ENCODE data around the gene ZNF512B.

DNA sequence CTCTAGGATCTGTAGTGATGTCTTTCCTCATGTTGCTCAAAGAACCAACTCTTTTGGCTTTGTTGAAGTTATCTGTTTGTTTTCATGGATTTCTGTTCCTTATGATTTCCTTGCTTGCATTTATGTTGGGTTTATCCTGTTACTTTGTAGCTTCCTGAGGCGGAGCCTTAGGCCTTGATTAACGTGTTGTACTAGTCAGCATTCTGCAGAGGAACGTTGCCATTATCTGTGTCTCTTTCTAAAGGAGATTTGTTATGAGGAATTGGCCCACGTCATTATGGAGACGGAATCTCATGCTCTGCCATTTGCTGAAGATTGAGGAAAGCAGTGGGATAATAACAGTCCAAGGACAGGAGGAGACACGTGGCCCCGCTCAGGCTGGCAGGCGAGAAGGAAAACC is 43.4 kb downstream of the ZNF512B start:
- no peak for TF ChIP-seq EZH2 (IDR thresholded peaks at IDR 0.05; ENCODE audit: borderline replicate concordance, low read length)
- TF ChIP-seq, protein P1, sequence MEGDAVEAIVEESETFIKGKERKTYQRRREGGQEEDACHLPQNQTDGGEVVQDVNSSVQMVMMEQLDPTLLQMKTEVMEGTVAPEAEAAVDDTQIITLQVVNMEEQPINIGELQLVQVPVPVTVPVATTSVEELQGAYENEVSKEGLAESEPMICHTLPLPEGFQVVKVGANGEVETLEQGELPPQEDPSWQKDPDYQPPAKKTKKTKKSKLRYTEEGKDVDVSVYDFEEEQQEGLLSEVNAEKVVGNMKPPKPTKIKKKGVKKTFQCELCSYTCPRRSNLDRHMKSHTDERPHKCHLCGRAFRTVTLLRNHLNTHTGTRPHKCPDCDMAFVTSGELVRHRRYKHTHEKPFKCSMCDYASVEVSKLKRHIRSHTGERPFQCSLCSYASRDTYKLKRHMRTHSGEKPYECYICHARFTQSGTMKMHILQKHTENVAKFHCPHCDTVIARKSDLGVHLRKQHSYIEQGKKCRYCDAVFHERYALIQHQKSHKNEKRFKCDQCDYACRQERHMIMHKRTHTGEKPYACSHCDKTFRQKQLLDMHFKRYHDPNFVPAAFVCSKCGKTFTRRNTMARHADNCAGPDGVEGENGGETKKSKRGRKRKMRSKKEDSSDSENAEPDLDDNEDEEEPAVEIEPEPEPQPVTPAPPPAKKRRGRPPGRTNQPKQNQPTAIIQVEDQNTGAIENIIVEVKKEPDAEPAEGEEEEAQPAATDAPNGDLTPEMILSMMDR (IDR thresholded peaks at IDR 0.05; ENCODE audit: low read length): no peak

Data from OCI-LY1 (cell line).